Activated T-helper 17 cell treated with anti-CD3 and anti-CD28 coated beads, Interleukin-2, amount 50 U/mL, for 72 hours (primary cell): ENCODE measurements around the gene ASTN2. TPM values are rescaled to one million over a fixed set of nuclear protein-coding genes. Genes with fewer than 3 reads are reported as not detected.
A peak's percentile ranks its signal among the peaks of the same experiment; 100 is the strongest.

Experiments used
- ATAC-seq: fragments of 150-1000 bp; cut with Tn5 transposase; replicated peaks from 2 replicates; pipeline ENCODE4 v1.10.0; 2021; ENCODE audit warnings: mild to moderate bottlenecking, moderate library complexity
- H3K27ac Mint-ChIP-seq: one replicate; pipeline ENCODE4 v1.8.0; 2022; ENCODE audit warnings: mixed read lengths
- H3K27me3 Mint-ChIP-seq: one replicate; pipeline ENCODE4 v1.8.0; 2022; ENCODE audit warnings: mixed read lengths
- H3K36me3 Mint-ChIP-seq: one replicate; pipeline ENCODE4 v1.8.0; 2022; ENCODE audit warnings: low read depth, mild to moderate bottlenecking, mixed read lengths
- H3K4me1 Mint-ChIP-seq: one replicate; pipeline ENCODE4 v1.8.0; 2022; ENCODE audit warnings: mixed read lengths
- H3K4me3 Mint-ChIP-seq: one replicate; pipeline ENCODE4 v1.8.0; 2022; ENCODE audit warnings: mild to moderate bottlenecking, mixed read lengths
- H3K9me3 Mint-ChIP-seq: one replicate; pipeline ENCODE4 v1.8.0; 2022; ENCODE audit warnings: mixed read lengths
- total RNA-seq, 2 donors: library from RNA; stranded (reverse); gene quantifications; one replicate each; pipeline ENCODE4 v1.2.3, GENCODE V29; 2022

Gene ASTN2
- total RNA-seq, 2 donors from 2014 or later = 3.3 to 5.4 TPM

DNA sequence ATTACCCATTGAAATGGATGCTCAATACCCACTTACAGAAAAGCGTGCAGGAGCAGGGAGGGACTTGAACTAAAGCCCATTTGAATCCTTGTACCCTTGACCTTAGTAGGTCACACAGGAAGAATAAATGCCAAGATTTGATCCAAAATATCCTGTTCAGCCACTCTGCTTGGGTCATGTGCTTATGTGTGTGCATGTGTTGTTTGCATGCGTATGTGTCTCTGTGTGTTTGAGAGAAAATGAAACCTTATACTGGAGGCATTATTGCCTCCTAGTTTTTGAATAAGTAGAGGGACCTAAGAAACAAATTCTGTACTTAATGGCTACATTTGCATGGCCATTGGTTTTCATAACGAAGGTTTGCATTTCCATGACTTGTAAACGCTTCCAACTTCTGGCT, 791.1 kb downstream of the ASTN2 start:
- H3K27ac Mint-ChIP-seq = no peak overlapping the region
- no peaks in the 10 kb centered on the region for H3K27me3 Mint-ChIP-seq
- no peak for ATAC-seq
- H3K4me3 Mint-ChIP-seq = no peak overlapping the region
- H3K4me1 Mint-ChIP-seq = no peaks in the 10 kb centered on the region
- H3K36me3 Mint-ChIP-seq = no peaks in the 10 kb centered on the region
- no peaks in the 10 kb centered on the region for H3K9me3 Mint-ChIP-seq

DNA sequence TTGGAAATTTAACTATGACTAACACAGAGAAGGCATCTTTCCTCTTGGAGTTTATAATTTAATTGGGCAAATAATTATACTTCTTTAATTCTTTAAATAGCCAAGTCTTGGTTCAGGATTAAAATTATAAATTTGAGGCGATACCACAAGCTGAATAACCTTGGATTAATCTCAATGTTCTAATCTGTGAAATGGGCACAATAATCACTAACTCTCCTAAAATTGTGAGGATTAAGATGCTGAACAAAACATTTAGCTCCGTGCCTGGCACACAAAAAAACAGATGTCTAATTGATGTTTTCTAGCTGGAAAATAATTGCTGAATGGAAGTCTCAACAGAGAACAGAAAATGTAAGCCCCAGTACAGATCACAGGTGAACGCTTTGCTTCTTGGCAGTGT, 797.5 kb downstream of the ASTN2 start:
- Mint-ChIP-seq H3K27ac (no peak overlapping the region), H3K4me1 (no peaks in the 10 kb centered on the region), H3K9me3 (peaks cover 4% of the 10 kb centered on the region), H3K27me3 (no peaks in the 10 kb centered on the region), H3K36me3 (peaks cover 17% of the 10 kb centered on the region), H3K4me3 (no peak overlapping the region)
- no peak for ATAC-seq

DNA sequence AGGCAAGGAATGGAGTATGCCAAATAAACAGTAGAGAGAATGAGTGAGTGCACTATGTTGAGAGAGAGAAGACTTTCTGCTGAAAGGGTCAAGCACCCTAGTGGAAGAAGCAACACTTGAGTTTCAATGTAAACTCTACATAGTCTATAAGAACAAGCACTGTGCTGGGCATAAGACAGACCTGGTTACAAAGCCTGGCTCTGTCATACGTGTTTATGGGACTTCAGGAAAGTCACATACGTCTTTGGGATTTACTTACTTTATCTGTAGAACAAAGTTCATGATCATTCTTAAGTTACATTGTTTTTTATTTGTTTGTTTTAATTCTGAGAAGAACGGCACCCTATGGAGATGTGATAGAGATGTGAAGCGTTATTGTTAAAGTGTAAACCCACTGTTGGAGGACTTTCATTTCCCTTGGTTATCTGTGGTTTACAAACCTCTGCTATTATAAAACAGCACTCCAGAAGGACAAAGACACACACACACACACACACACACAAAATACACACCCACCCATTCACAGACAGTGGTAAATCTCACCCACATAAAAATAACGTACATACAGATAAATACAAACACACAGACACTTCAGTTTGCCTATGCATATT, 798.4 kb downstream of the ASTN2 start:
- no peaks in the 10 kb centered on the region for H3K4me1 Mint-ChIP-seq
- peaks cover 4% of the 10 kb centered on the region for H3K9me3 Mint-ChIP-seq
- H3K4me3 Mint-ChIP-seq = no peak overlapping the region
- ATAC-seq = no peak
- H3K27me3 Mint-ChIP-seq = no peaks in the 10 kb centered on the region
- no peak overlapping the region for H3K27ac Mint-ChIP-seq
- peaks cover 22% of the 10 kb centered on the region for H3K36me3 Mint-ChIP-seq

DNA sequence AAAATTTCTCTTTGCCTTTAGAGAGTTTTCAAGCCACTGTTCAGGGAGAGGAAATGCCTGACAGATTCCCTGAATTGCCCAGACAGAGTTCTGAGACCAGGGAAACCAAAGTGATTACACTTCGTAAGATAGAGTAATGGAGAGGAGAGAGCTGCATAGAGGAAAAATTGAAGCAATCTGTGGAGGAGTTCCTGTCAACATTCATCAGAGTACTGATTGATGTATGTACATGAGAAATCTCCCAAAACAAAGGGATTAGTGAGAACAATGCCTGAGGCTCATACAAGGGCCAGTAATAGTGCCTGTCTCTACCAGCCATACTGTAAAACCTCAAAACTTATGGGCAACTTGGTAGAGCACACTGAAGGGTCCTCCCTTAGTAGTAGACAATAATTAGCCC, 806.8 kb downstream of the ASTN2 start:
- Mint-ChIP-seq H3K27ac (no peak overlapping the region), H3K9me3 (peaks cover 4% of the 10 kb centered on the region), H3K27me3 (no peaks in the 10 kb centered on the region), H3K36me3 (peaks cover 18% of the 10 kb centered on the region), H3K4me1 (no peaks in the 10 kb centered on the region), H3K4me3 (no peak overlapping the region)
- ATAC-seq = no peak

DNA sequence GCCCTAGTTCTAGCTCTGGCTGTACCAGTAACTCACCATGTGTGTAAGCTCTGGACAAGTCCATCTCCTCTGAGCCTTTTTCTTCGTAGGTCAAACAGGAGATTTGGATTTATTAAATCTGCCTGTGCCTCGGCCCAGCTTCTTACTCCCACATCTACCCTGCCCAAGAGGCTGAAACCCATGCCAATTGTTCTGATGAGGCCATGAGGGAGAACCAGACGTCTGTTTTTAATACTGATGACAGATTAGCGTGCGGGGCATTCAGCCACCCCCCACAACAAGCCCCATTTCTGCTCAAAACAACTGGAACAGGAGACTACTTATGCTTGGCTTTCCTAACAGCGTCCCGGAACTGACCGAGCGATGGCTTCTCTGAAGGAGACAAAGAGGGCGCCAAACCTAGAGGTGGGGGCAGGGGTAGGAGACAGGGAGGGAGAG, 808.9 kb downstream of the ASTN2 start:
- no peak for ATAC-seq
- Mint-ChIP-seq H3K4me1 (no peaks in the 10 kb centered on the region), H3K27me3 (no peaks in the 10 kb centered on the region), H3K27ac (no peak overlapping the region), H3K36me3 (peaks cover 7% of the 10 kb centered on the region), H3K4me3 (no peak overlapping the region), H3K9me3 (no peaks in the 10 kb centered on the region)

DNA sequence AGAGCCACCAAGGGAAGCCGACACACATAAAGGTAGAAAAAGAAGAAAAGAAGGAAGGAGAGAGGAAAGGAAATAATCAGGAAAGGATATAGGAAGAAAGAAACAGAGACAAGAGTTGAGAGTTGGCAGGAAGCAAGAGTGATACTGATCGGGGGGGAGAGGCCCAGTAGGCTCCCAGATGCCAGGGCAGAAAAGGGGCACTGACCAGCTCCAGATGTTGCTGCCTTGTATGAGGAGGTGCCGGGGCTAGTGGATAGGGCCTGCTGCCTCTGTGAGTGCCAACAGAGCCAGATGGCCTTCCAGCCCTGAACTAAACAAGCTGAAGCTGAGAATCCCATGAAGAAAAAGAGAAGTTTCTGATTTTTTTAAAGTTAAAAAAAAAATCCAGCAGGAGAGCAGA, 809.8 kb downstream of the ASTN2 start:
- Mint-ChIP-seq H3K27ac (no peak overlapping the region), H3K4me3 (no peak overlapping the region), H3K4me1 (no peaks in the 10 kb centered on the region), H3K36me3 (peaks cover 7% of the 10 kb centered on the region), H3K27me3 (no peaks in the 10 kb centered on the region), H3K9me3 (no peaks in the 10 kb centered on the region)
- ATAC-seq = no peak

DNA sequence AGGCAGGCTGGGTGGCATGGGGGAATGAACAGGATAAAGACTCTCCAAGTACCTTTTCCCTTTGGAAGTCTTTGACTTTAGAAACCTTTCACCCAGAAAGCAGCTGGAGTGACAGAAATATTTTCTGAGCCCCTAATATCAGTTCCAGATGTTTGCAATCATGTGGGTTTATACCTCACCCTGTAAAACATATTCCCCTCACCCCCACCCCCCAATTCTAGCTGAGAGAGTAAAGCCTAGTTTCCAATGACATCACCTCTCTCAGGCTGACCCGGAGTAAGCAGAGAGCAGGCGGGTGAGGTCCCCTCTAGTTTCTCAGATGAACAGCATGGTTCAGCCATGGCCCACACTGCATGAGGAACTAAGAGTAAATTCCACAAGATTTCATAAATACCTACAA, 810.6 kb downstream of the ASTN2 start:
- no peak overlapping the region for H3K27ac Mint-ChIP-seq
- no peak for ATAC-seq
- H3K36me3 Mint-ChIP-seq = peaks cover 7% of the 10 kb centered on the region
- H3K9me3 Mint-ChIP-seq = no peaks in the 10 kb centered on the region
- H3K4me3 Mint-ChIP-seq = no peak overlapping the region
- no peaks in the 10 kb centered on the region for H3K4me1 Mint-ChIP-seq
- no peaks in the 10 kb centered on the region for H3K27me3 Mint-ChIP-seq

DNA sequence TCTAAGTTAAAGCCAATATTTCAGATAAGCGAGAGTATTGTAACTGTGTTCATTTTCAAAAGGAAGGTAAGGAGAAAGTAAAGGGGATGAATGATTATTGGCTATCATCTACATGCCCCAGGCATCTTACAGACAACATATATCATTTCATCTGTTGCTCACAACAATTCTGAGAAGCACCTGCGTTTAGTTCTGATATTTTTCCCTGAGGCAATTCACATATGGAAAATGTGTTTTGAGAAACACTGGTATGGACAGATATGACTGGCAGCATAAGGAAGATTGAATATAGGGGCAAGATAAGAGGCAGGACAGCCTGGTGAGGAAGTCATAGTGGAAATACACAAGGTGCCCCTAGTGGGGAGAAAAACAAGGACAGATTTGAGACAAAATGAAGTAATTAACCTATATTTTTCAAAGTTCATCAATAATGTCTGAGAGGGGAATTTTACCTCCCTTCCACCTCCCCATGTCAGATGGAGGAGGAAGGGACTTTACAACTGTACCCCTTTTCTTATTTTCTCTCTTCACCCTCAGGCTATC, 815.4 kb downstream of the ASTN2 start:
- Mint-ChIP-seq H3K27ac (no peak overlapping the region), H3K27me3 (no peaks in the 10 kb centered on the region), H3K36me3 (no peaks in the 10 kb centered on the region), H3K9me3 (no peaks in the 10 kb centered on the region), H3K4me3 (no peak overlapping the region), H3K4me1 (no peaks in the 10 kb centered on the region)
- ATAC-seq = no peak

DNA sequence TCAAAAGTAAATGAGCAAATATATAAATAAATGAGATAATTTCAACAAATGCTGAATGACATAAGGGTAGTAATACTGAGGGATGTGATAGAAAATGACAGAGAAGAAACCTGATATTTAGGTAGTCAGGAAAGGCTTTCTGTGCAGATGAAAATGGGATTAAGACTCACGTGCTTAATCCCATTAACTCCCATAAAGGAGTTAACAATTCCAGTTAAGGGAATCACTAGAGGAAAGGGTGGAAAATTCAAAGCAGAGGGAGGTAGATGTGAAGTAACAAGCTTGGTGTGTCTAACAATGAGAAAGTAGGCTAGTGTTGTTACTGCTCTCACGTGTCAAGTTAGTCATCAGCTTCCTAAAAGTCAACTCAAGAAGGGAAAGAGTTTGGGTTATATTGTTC, 818.2 kb downstream of the ASTN2 start:
- Mint-ChIP-seq H3K36me3 (no peaks in the 10 kb centered on the region), H3K27me3 (no peaks in the 10 kb centered on the region), H3K27ac (no peak overlapping the region), H3K4me3 (no peak overlapping the region), H3K9me3 (no peaks in the 10 kb centered on the region), H3K4me1 (no peaks in the 10 kb centered on the region)
- ATAC-seq = no peak

DNA sequence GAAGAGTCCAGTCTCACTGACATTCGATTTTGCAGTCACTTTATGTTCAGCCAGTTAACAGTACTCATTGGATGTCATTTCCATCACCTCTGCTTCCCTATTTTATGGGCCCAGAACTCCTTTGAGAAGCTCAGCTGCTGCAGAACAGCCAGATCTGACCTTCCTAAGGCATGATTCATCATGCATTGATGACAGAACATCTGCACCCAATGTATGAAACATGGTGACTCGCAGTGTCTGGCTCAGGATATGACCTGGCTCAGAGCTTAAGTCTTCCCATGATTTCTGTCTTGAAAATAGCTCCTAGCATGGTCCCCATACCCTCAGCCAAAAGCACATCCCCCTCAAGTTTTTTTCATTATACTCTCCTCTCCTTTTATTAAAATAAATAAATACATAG, 820.3 kb downstream of the ASTN2 start:
- Mint-ChIP-seq H3K27ac (no peak overlapping the region), H3K9me3 (peaks cover 2% of the 10 kb centered on the region), H3K27me3 (no peaks in the 10 kb centered on the region), H3K36me3 (no peaks in the 10 kb centered on the region), H3K4me3 (no peak overlapping the region), H3K4me1 (no peaks in the 10 kb centered on the region)
- ATAC-seq = peak; percentile 70

DNA sequence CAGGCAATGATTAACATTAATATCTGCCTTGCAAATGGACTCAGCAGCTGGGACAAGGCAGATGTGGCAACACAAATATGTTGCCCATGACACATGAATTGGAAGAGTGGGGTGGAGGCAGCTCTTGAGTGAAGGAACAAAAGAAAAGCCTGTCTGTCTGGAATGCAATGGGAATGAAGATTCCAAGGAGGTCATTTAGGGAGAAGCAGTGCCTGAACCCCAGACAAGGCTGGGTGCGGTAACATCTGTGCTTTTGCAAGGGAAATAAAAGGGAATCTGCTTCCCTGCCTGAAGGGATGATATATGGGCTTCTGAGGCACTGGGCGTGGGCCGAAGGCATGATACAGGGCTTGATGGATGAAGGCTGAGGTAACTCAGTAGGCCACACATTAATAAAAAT, 821.9 kb downstream of the ASTN2 start:
- Mint-ChIP-seq H3K4me1 (no peaks in the 10 kb centered on the region), H3K36me3 (no peaks in the 10 kb centered on the region), H3K27me3 (no peaks in the 10 kb centered on the region), H3K9me3 (peaks cover 5% of the 10 kb centered on the region), H3K27ac (no peak overlapping the region), H3K4me3 (no peak overlapping the region)
- no peak for ATAC-seq

DNA sequence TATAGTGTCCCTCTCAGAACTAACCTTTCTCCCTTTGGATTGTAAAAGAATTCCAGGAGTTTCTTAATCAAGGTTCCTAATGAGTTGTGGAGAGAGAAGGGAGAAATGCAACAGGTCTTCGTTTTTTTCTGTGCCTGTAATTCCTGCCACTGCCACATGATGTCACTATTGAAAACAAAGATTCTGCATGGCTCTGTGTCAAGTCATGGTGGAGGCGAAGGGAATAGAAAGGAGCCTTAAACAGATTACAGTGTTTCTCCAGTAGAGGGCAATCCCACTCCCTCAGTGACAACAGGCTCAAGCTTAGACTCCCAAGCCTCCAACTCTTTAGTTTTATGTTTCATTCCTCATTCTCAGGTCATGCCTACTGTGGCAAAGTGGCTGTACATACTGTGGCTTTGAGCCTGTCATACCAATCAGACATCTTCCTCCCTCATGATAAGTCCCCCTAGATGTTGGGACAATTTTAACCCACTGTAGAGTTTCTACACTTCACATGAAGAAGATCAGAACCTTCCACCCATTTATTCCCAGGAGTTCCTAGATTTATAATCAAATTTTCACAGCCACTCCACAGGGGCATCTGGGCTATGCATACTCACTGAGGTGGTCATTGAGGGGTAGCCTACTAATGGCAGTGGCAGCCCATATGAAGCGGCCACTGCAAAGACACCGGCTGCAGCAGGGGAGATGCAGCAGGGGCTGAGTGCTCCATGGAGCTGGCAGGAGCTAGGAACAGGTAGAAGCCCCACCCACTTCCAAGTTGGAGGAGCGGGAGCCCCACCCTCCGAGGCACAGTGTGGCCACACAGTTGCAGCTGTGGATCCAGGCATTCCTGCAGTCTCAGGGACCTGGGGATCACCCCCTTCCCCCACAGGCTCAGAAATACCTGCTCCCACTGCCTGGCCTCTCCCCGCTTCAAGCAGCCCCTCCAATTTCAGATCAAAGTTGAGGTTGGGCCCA, 825.2 kb downstream of the ASTN2 start:
- no peak overlapping the region for H3K4me3 Mint-ChIP-seq
- H3K9me3 Mint-ChIP-seq = peaks cover 5% of the 10 kb centered on the region
- no peaks in the 10 kb centered on the region for H3K36me3 Mint-ChIP-seq
- peak; percentile 68 for ATAC-seq
- H3K4me1 Mint-ChIP-seq = no peaks in the 10 kb centered on the region
- H3K27me3 Mint-ChIP-seq = no peaks in the 10 kb centered on the region
- no peak overlapping the region for H3K27ac Mint-ChIP-seq

DNA sequence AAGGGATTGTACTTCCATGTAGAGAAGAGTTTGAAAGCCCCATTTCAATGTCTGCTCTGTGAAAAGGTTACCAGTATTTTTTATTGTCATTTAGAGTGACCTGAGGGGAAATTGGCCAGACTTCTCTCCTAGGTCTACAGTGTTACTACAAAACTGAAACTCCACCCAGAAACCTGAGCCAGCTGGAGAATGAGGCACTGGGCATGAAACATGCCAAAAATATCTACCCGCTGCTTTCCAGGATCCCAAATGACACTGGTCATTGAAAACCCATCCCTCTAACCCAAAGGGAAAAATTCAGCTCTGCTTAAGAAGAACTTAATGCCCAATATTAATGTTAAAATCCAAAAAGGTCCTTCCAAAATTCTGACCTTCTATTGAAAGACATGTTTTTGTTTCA, 826.9 kb downstream of the ASTN2 start:
- Mint-ChIP-seq H3K27me3 (no peaks in the 10 kb centered on the region), H3K27ac (no peak overlapping the region), H3K36me3 (no peaks in the 10 kb centered on the region), H3K4me1 (no peaks in the 10 kb centered on the region), H3K9me3 (peaks cover 5% of the 10 kb centered on the region), H3K4me3 (no peak overlapping the region)
- ATAC-seq = no peak

DNA sequence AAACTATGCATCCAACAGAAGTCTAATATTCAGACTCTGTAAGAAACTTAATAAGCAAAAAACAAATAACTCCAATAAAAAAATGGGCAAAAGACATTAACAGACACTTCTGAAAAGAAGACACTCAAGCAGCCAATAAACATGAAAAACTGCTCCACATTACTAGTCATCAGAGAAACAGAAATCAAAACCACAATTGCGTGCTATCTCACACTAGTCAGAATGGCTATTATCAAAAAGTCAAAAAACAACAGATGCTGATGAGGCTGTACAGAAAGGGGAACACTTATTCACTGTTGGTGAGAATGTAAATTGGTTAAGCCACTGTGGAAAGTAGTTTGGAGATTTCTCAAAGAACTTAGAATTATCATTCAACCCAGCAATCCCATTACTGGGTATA, 829.0 kb downstream of the ASTN2 start:
- H3K4me1 Mint-ChIP-seq = no peaks in the 10 kb centered on the region
- H3K9me3 Mint-ChIP-seq = peaks cover 5% of the 10 kb centered on the region
- H3K36me3 Mint-ChIP-seq = no peaks in the 10 kb centered on the region
- H3K4me3 Mint-ChIP-seq = no peak overlapping the region
- no peak overlapping the region for H3K27ac Mint-ChIP-seq
- H3K27me3 Mint-ChIP-seq = no peaks in the 10 kb centered on the region
- no peak for ATAC-seq

DNA sequence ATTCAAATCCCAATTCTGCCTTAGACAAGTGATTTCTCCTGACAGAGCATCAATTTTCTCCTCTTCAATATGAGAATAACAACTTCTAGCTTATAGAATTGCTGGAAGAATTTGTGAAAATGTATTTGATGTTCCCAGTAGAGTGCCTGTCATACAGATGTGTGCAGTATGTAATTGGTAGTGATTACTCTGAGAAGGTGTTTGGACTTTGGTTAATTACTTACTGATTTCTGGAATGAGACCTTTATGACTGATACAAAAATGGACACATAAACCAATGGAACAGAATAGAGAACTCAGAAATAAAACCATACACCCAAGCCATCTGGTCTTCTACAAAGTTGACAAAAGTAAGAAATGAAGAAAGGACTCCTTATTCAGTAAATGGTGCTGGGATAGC, 829.7 kb downstream of the ASTN2 start:
- H3K4me1 Mint-ChIP-seq = no peaks in the 10 kb centered on the region
- peaks cover 5% of the 10 kb centered on the region for H3K9me3 Mint-ChIP-seq
- no peaks in the 10 kb centered on the region for H3K27me3 Mint-ChIP-seq
- ATAC-seq = no peak
- no peak overlapping the region for H3K27ac Mint-ChIP-seq
- no peak overlapping the region for H3K4me3 Mint-ChIP-seq
- no peaks in the 10 kb centered on the region for H3K36me3 Mint-ChIP-seq
